ENCODE measurements around the gene ACTRT2.

GRCh38 chr1:3064901-3065300 is 43.6 kb downstream of the ACTRT2 start:
- TF ChIP-seq CTCF (IDR thresholded peaks at IDR 0.05; ENCODE audit: poor library complexity) (no peak), EZH2phosphoT487 (IDR thresholded peaks at IDR 0.05; ENCODE audit: low read depth, severe bottlenecking, unreplicated experiment) (no peak), EZH2 (IDR thresholded peaks at IDR 0.05; ENCODE audit: borderline replicate concordance) (no peak)

All from hepatocyte (in vitro differentiated cells).